ENCODE results near the gene ZNF217.
"Not testable (repeated sequence)": the region's sequence is repeated elsewhere in the genome, so short reads cannot be mapped to it uniquely, and the experiment has no call there.

ZNF217 gene

GRCh38 chr20:53522696-53523095 lies 70.9 kb downstream of the ZNF217 start:
- TF ChIP-seq CTCF (IDR thresholded peaks at IDR 0.05; ENCODE audit: low read depth, low read length) = no peak
- Histone ChIP-seq H3K36me3 (no peaks in the 10 kb centered on the region), H3K27me3 (ENCODE audit: insufficient read depth, low read depth, severe bottlenecking) (peaks cover 34% of the 10 kb centered on the region), H3K27ac (no peak overlapping the region), H3K9me3 (ENCODE audit: severe bottlenecking) (no peaks in the 10 kb centered on the region), H3K4me3 (ENCODE audit: low read depth, low read length) (no peak overlapping the region)
- no peak for DNase-seq

DNA sequence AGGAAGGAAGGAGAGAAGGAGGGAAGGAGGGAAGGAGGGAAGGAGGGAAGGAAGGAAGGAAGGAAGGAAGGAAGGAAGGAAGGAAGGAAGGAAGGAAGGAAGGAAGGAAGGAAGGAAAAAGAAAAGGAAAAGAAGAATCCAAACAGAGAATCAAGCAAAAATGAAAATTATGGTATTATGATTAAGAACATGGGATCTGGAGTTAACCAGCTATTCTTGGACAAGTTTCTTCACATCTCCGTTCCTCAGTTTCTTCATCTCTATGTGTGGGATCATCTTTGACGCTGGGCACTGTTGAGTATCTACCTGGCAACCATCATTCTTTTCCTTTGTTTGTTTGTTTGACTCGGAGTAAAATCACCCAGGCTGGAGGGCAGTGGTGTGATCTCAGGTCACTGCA lies 71.6 kb downstream of the ZNF217 start:
- TF ChIP-seq CTCF (IDR thresholded peaks at IDR 0.05; ENCODE audit: low read depth, low read length) = no peak

GRCh38 chr20:53521421-53521820 lies 72.2 kb downstream of the ZNF217 start:
- not testable (repeated sequence) for H3K36me3 ChIP-seq; H3K9me3 ChIP-seq (ENCODE audit: severe bottlenecking); DNase-seq; H3K4me3 ChIP-seq (ENCODE audit: low read depth, low read length); H3K27ac ChIP-seq
- peaks cover 28% of the 10 kb centered on the region for H3K27me3 ChIP-seq (ENCODE audit: insufficient read depth, low read depth, severe bottlenecking)

More for the DNA sequence above, 71.6 kb downstream of the ZNF217 start:
- no peak overlapping the region for H3K27ac ChIP-seq
- DNase-seq = no peak
- H3K36me3 ChIP-seq = no peaks in the 10 kb centered on the region
- H3K4me3 ChIP-seq (ENCODE audit: low read depth, low read length) = no peak overlapping the region
- H3K9me3 ChIP-seq (ENCODE audit: severe bottlenecking) = no peaks in the 10 kb centered on the region
- H3K27me3 ChIP-seq (ENCODE audit: insufficient read depth, low read depth, severe bottlenecking) = peaks cover 29% of the 10 kb centered on the region

GRCh38 chr20:53517146-53517545 lies 76.5 kb downstream of the ZNF217 start:
- H3K27me3 ChIP-seq (ENCODE audit: insufficient read depth, low read depth, severe bottlenecking) = peaks cover 22% of the 10 kb centered on the region
- no peak for DNase-seq
- H3K36me3 ChIP-seq = no peaks in the 10 kb centered on the region
- TF ChIP-seq CTCF (IDR thresholded peaks at IDR 0.05; ENCODE audit: low read depth, low read length) = no peak
- H3K4me3 ChIP-seq (ENCODE audit: low read depth, low read length) = no peak overlapping the region
- no peaks in the 10 kb centered on the region for H3K9me3 ChIP-seq (ENCODE audit: severe bottlenecking)
- H3K27ac ChIP-seq = no peak overlapping the region

Data from WERI-Rb-1 (cell line).